Measurements from ENCODE around the gene GTF2IRD1. TPM values are rescaled to one million over a fixed set of nuclear protein-coding genes. Genes with fewer than 3 reads are reported as not detected.
"Not testable (repeated sequence)": the region's sequence is repeated elsewhere in the genome, so short reads cannot be mapped to it uniquely, and the experiment has no call there.

GTF2IRD1 gene
- total RNA-seq, 1 donor from 2014 or later: 80.8 TPM

DNA sequence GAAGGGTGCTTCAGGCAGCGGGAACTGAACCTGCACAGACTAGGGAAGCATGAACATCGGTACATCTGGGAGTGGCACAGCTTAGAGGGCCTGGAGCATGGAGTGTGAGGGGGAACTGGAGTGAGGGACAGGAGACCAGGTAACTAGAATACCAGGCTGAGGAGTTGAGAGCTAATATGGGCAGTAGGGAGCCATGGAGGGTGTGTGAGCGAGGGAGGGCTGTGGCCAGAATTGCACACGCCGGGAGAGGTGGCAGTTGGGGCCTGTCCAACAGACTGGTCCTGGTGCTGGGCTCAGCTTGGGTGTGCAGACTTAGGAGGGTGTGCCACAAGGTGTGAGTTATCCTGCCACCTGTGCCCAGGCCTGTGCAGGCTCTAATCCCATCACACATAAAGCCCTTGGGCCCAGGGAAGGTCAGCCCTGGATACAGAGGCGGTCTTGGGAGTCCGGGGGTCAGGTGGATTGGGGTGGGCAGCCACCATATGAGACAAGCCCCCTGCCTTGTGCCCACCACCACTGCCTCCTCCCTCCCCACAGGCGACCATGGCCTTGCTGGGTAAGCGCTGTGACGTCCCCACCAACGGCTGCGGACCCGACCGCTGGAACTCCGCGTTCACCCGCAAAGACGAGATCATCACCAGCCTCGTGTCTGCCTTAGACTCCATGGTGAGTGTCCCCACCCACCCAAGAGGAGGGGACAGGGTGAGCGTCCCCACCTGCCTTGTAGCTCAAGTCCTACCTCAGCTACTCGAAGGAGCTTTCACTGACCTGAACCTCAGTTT lies 54.0 kb downstream of the GTF2IRD1 start:
- peaks cover 18% of the 10 kb centered on the region for H3K36me3 Mint-ChIP-seq
- TF ChIP-seq, protein P1, sequence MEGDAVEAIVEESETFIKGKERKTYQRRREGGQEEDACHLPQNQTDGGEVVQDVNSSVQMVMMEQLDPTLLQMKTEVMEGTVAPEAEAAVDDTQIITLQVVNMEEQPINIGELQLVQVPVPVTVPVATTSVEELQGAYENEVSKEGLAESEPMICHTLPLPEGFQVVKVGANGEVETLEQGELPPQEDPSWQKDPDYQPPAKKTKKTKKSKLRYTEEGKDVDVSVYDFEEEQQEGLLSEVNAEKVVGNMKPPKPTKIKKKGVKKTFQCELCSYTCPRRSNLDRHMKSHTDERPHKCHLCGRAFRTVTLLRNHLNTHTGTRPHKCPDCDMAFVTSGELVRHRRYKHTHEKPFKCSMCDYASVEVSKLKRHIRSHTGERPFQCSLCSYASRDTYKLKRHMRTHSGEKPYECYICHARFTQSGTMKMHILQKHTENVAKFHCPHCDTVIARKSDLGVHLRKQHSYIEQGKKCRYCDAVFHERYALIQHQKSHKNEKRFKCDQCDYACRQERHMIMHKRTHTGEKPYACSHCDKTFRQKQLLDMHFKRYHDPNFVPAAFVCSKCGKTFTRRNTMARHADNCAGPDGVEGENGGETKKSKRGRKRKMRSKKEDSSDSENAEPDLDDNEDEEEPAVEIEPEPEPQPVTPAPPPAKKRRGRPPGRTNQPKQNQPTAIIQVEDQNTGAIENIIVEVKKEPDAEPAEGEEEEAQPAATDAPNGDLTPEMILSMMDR (IDR thresholded peaks at IDR 0.05; ENCODE audit: unreplicated experiment): no peak
- H3K27ac Mint-ChIP-seq: no peak overlapping the region
- no peak overlapping the region for H3K4me3 Mint-ChIP-seq
- no peak for DNase-seq (ENCODE audit: low spot score in 2 of 2, unreplicated experiment in 2 of 2)
- peaks cover 6% of the 10 kb centered on the region for H3K9me3 Mint-ChIP-seq
- H3K4me1 Mint-ChIP-seq: peaks cover 8% of the 10 kb centered on the region
- no peaks in the 10 kb centered on the region for H3K27me3 Mint-ChIP-seq (ENCODE audit: low read depth)

DNA sequence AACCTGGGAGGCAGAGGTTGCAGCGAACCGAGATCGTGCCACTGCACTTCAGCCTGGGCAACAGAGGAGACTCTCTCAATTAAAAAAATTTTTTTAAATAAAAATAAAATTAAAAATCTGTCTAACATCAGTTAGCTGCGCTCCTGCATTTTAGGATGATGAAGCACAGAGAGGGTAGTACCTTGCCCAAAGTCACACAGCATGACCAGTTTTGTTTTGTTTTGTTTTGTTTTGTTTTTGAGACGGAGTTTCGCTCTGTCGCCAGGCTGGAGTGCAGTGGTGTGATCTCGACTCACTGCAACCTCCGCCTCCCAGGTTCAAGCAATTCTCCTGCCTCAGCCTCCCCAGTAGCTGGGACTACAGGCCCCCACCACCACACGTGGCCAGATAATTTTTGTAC lies 55.7 kb downstream of the GTF2IRD1 start:
- not testable (repeated sequence) for DNase-seq (ENCODE audit: low spot score in 2 of 2, unreplicated experiment in 2 of 2); H3K4me1 Mint-ChIP-seq; H3K4me3 Mint-ChIP-seq; H3K27ac Mint-ChIP-seq; H3K27me3 Mint-ChIP-seq (ENCODE audit: low read depth); H3K9me3 Mint-ChIP-seq
- peaks cover 13% of the 10 kb centered on the region for H3K36me3 Mint-ChIP-seq

DNA sequence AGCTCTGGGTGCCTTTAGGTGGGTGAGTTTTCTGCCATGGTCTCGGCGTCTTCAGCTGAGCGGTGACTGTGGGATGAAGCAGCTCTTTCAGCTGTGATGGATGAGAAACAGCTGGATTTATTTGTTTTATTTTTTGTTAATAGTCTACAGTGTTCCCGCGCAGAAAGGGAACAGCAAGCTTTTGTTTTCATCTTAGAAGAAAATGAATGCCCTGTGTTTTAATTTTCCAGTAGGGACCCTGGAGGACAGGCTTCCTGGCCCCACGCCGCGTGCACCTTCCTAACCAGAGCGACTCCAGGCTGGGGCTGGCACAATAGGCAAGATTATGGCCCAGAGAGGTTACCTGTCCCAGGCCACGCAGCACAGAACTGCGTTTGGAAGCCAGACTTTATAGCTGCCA lies 57.6 kb downstream of the GTF2IRD1 start:
- DNase-seq (ENCODE audit: low spot score in 2 of 2, unreplicated experiment in 2 of 2): no peak
- TF ChIP-seq, protein P1 (IDR thresholded peaks at IDR 0.05; ENCODE audit: unreplicated experiment): no peak
- H3K27me3 Mint-ChIP-seq (ENCODE audit: low read depth): no peaks in the 10 kb centered on the region

DNA sequence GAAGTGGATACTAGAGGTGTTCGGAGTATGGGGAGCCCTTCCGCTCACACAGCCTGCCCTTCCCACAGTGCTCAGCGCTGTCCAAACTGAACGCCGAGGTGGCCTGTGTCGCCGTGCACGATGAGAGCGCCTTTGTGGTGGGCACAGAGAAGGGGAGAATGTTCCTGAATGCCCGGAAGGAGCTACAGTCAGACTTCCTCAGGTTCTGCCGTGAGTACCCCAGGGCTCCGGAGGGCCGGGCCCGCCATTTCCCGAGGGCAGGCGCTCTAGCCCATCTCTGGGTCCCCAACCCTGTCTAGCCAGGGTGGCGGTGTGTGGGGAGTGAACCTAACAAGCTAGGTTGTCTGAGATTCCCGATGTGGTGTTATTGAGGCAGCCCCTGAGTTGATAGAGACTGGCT lies 59.1 kb downstream of the GTF2IRD1 start:
- H3K36me3 Mint-ChIP-seq: peaks cover 23% of the 10 kb centered on the region
- no peak overlapping the region for H3K27ac Mint-ChIP-seq
- H3K9me3 Mint-ChIP-seq: no peaks in the 10 kb centered on the region
- no peaks in the 10 kb centered on the region for H3K27me3 Mint-ChIP-seq (ENCODE audit: low read depth)
- no peaks in the 10 kb centered on the region for H3K4me1 Mint-ChIP-seq
- TF ChIP-seq, protein P1 (IDR thresholded peaks at IDR 0.05; ENCODE audit: unreplicated experiment): no peak
- no peak overlapping the region for H3K4me3 Mint-ChIP-seq
- DNase-seq (ENCODE audit: low spot score in 2 of 2, unreplicated experiment in 2 of 2): no peak

More for the DNA sequence above, 57.6 kb downstream of the GTF2IRD1 start:
- Mint-ChIP-seq H3K27ac (peak overlapping the region; percentile 47), H3K4me1 (no peaks in the 10 kb centered on the region), H3K4me3 (no peak overlapping the region), H3K9me3 (no peaks in the 10 kb centered on the region), H3K36me3 (peaks cover 21% of the 10 kb centered on the region)

DNA sequence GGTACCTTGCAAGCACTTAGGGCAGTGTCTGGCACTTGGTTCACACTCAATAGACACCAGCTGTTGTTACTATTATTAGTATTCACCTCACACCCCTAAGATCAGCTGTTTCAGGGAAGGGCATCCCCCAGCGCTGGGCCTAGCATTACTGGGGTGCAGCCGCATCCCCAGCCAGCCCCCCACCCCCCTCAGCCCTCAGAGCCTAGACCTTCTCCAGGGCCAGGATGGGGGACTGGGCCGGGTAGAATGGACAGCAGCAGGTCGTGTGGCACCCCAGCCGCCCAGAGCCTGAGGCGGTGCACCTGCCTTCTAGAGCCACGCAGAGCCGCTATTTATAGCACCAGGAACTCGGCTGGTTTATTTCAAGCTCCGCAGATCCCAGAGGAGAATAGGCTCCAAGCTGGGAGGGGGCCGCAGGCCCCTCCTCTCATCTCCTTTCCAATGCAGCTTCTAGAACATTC lies 60.5 kb downstream of the GTF2IRD1 start:
- H3K27me3 Mint-ChIP-seq (ENCODE audit: low read depth): no peaks in the 10 kb centered on the region
- no peak for DNase-seq (ENCODE audit: low spot score in 2 of 2, unreplicated experiment in 2 of 2)
- no peaks in the 10 kb centered on the region for H3K4me1 Mint-ChIP-seq
- TF ChIP-seq, protein P1 (IDR thresholded peaks at IDR 0.05; ENCODE audit: unreplicated experiment): no peak
- H3K27ac Mint-ChIP-seq: no peak overlapping the region
- H3K4me3 Mint-ChIP-seq: no peak overlapping the region
- peaks cover 26% of the 10 kb centered on the region for H3K36me3 Mint-ChIP-seq
- no peaks in the 10 kb centered on the region for H3K9me3 Mint-ChIP-seq

DNA sequence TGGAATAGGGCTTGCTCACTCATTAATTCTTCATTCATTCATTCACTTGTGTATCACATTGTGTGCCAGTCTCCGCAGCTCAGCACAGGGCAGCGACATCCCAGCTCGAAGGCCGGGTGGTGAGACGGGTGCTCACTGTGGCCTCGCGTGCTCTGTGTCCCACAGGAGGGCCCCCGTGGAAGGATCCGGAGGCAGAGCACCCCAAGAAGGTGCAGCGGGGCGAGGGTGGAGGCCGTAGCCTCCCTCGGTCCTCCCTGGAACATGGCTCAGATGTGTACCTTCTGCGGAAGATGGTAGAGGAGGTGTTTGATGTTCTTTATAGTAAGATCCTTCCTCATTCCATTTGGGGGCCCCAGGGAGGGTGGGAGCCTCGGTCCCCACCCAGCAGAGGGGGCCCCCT lies 61.6 kb downstream of the GTF2IRD1 start:
- Mint-ChIP-seq H3K4me3 (no peak overlapping the region), H3K9me3 (no peaks in the 10 kb centered on the region), H3K36me3 (peaks cover 35% of the 10 kb centered on the region), H3K27ac (no peak overlapping the region), H3K27me3 (ENCODE audit: low read depth) (no peaks in the 10 kb centered on the region), H3K4me1 (no peaks in the 10 kb centered on the region)
- no peak for DNase-seq (ENCODE audit: low spot score in 2 of 2, unreplicated experiment in 2 of 2)
- TF ChIP-seq, protein P1 (IDR thresholded peaks at IDR 0.05; ENCODE audit: unreplicated experiment): no peak

All from mesothelial cell of epicardium (in vitro differentiated cells).